Breast epithelium (tissue), 4 donors: ENCODE measurements around the gene EHD3. TPM values are rescaled to one million over a fixed set of nuclear protein-coding genes. Genes with fewer than 3 reads are reported as not detected.

Experiments
- DNase-seq, 2 donors: peaks; one replicate each; pipeline ENCODE4 v3.0.0-alpha.2; 2019; ENCODE audit warnings: low spot score in 2 of 2
- H3K27ac ChIP-seq, 2 donors: fragments of 200-600 bp; sonication (generic) in 1 of 2; one replicate each; pipeline ENCODE4 v1.5.1; 2016 to 2019; ENCODE audit warnings: mild to moderate bottlenecking in 1 of 2
- H3K27me3 ChIP-seq, 2 donors: fragments of 200-600 bp; sonication (generic) in 1 of 2; one replicate each; pipeline versions ENCODE4 v1.5.1 to v1.6.0; 2017 to 2019; ENCODE audit warnings: control low read depth in 1 of 2, mild to moderate bottlenecking in 1 of 2
- H3K36me3 ChIP-seq: fragments of 200-600 bp; one replicate; pipeline ENCODE4 v1.5.1; 2019
- H3K4me1 ChIP-seq, 2 donors: fragments of 200-600 bp; sonication (generic); one replicate each; pipeline ENCODE4 v1.5.1; 2016 to 2019; ENCODE audit warnings: control low read depth in 1 of 2
- H3K4me3 ChIP-seq, 3 donors: fragments of 200-600 bp; sonication (generic); 1 replicate in 2 of 3; 2 replicates in 1 of 3; pipeline ENCODE4 v1.5.1; 2016 to 2019; ENCODE audit warnings: mild to moderate bottlenecking in 3 of 3, moderate library complexity in 2 of 3
- H3K9me3 ChIP-seq, 2 donors: fragments of 200-600 bp; sonication (generic) in 1 of 2; one replicate each; pipeline ENCODE4 v1.5.1; 2016 to 2019; ENCODE audit warnings: control low read depth in 1 of 2
- CTCF ChIP-seq, 3 donors: fragments of 450-650 bp; IDR thresholded peaks; one replicate each; pipeline ENCODE4 v1.5.1; 2016 to 2017; ENCODE audit warnings: antibody characterized with exemption in 3 of 3, mild to moderate bottlenecking in 3 of 3, moderate library complexity in 3 of 3
- POLR2A ChIP-seq: fragments of 450-650 bp; IDR thresholded peaks from one replicate; pipeline ENCODE4 v1.6.1; 2016; ENCODE audit warnings: antibody characterized with exemption, mild to moderate bottlenecking, moderate library complexity
- POLR2AphosphoS5 ChIP-seq, 3 donors: sonication (generic); formaldehyde crosslinking; IDR thresholded peaks; one replicate each; pipeline ENCODE4 v1.6.1; 2017; ENCODE audit warnings: antibody characterized with exemption in 3 of 3
- intact Hi-C: fragments of 100-400 bp; cut with DNase I; formaldehyde crosslinking; loops from one replicate; pipeline ENCODE4 v1.15.1; 2023; ENCODE audit warnings: low total_unique reads
- total RNA-seq, 3 donors: library from RNA; depleted of rRNA; stranded (reverse); fragments of >200 nt; gene quantifications; one replicate each; pipeline ENCODE4 v1.1.0, GENCODE V29; 2016

EHD3 gene
- total RNA-seq, 3 donors from 2014 or later: 2.7 to 10.1 (median 9.2) TPM

- no peaks in the 10 kb centered on the region for H3K36me3 ChIP-seq
- H3K27ac ChIP-seq: peak overlapping the region; percentile 82 to 92
- H3K4me1 ChIP-seq: peaks cover 0 to under 1% of the 10 kb centered on the region in 2 donors
- intact Hi-C loops: no loop called here
- H3K27me3 ChIP-seq: no peaks in the 10 kb centered on the region
- TF ChIP-seq POLR2A (no peak), POLR2AphosphoS5 (IDR thresholded peaks at IDR 0.05) (no peak), CTCF (IDR thresholded peaks at IDR 0.05) (no peak)
- H3K4me3 ChIP-seq: no peak overlapping the region
- no peaks in the 10 kb centered on the region for H3K9me3 ChIP-seq
- DNase-seq: no peak
Measured at GRCh38 chr2:31240381-31241365, 6.7 kb downstream of the EHD3 start.

GRCh38 chr2:31241625-31242270 is 7.8 kb downstream of the EHD3 start:
- Histone ChIP-seq H3K4me3 (no peak overlapping the region), H3K4me1 (no peaks in the 10 kb centered on the region), H3K27me3 (no peaks in the 10 kb centered on the region), H3K9me3 (no peaks in the 10 kb centered on the region), H3K36me3 (no peaks in the 10 kb centered on the region), H3K27ac (peak overlapping the region; percentile 82 to 92)
- TF ChIP-seq CTCF (IDR thresholded peaks at IDR 0.05) (no peak), POLR2A (no peak), POLR2AphosphoS5 (IDR thresholded peaks at IDR 0.05) (no peak)
- intact Hi-C loops: no loop called here
- DNase-seq: no peak

- H3K36me3 ChIP-seq: no peaks in the 10 kb centered on the region
- no peaks in the 10 kb centered on the region for H3K4me1 ChIP-seq
- H3K27me3 ChIP-seq: no peaks in the 10 kb centered on the region
- intact Hi-C loops: no loop called here
- no peak overlapping the region for H3K27ac ChIP-seq
- H3K9me3 ChIP-seq: no peaks in the 10 kb centered on the region
- DNase-seq: no peak
- no peak for TF ChIP-seq CTCF (IDR thresholded peaks at IDR 0.05)
- TF ChIP-seq POLR2AphosphoS5 (IDR thresholded peaks at IDR 0.05): no peak
- TF ChIP-seq POLR2A: no peak
- no peak overlapping the region for H3K4me3 ChIP-seq
Measured at GRCh38 chr2:31243053-31243452, 9.1 kb downstream of the EHD3 start.

- Histone ChIP-seq H3K27me3 (no peaks in the 10 kb centered on the region), H3K27ac (no peak overlapping the region), H3K4me1 (no peaks in the 10 kb centered on the region), H3K9me3 (no peaks in the 10 kb centered on the region), H3K36me3 (no peaks in the 10 kb centered on the region), H3K4me3 (no peak overlapping the region)
- TF ChIP-seq CTCF (IDR thresholded peaks at IDR 0.05) (no peak), POLR2A (no peak), POLR2AphosphoS5 (IDR thresholded peaks at IDR 0.05) (no peak)
- DNase-seq: no peak
- intact Hi-C loops: no loop called here
Measured at GRCh38 chr2:31244101-31244500, 10.1 kb downstream of the EHD3 start.
